Measurements from ENCODE around the gene IFFO2. TPM values are rescaled to one million over a fixed set of nuclear protein-coding genes. Genes with fewer than 3 reads are reported as not detected.

IFFO2 gene
- total RNA-seq, 1 experiment from 2014 or later, result 15.6 TPM

- DNase-seq (ENCODE audit: low read depth, low spot score), result no peak
- intact Hi-C loops (cut with micrococcal nuclease), result no loop called here
- RAD21 ChIA-PET (ENCODE audit: low non-redundant PET in 1 of 2, low total read pairs in 2 of 2, uncharacterized antibody in 2 of 2, unreplicated experiment in 2 of 2), result interaction anchor here in 1 of 2 experiments (0.9 kb wide), 1 partner anchor 50 kb away, joined by 3 read pairs; no protein-coding TSS in a partner anchor
- no peaks in the 10 kb centered on the region for H4K20me1 ChIP-seq (ENCODE audit: insufficient read depth)
- H3K9me2 ChIP-seq (ENCODE audit: insufficient read depth), result no peaks in the 10 kb centered on the region
- H2AFZ ChIP-seq (ENCODE audit: low read depth, low read length, poor library complexity, severe bottlenecking), result no peak overlapping the region
- no peak for ATAC-seq
- CTCF ChIA-PET, result interaction anchor here (1.0 to 1.7 kb wide), 2 partner anchors 9 to 15 kb away, joined by 5 read pairs; no protein-coding TSS in a partner anchor
- no TSS peak for BruUV-seq (replicated peaks)
- peaks cover 28 to 51% of the 10 kb centered on the region in 2 experiments for H3K4me1 ChIP-seq (ENCODE audit: control insufficient read depth in 1 of 2, insufficient read depth in 2 of 2, low read length in 2 of 2)
- no peak for TF ChIP-seq ATF3 (IDR thresholded peaks at IDR 0.05)
- no peak for TF ChIP-seq EZH2 (IDR thresholded peaks at IDR 0.05)
- TF ChIP-seq, protein P1, sequence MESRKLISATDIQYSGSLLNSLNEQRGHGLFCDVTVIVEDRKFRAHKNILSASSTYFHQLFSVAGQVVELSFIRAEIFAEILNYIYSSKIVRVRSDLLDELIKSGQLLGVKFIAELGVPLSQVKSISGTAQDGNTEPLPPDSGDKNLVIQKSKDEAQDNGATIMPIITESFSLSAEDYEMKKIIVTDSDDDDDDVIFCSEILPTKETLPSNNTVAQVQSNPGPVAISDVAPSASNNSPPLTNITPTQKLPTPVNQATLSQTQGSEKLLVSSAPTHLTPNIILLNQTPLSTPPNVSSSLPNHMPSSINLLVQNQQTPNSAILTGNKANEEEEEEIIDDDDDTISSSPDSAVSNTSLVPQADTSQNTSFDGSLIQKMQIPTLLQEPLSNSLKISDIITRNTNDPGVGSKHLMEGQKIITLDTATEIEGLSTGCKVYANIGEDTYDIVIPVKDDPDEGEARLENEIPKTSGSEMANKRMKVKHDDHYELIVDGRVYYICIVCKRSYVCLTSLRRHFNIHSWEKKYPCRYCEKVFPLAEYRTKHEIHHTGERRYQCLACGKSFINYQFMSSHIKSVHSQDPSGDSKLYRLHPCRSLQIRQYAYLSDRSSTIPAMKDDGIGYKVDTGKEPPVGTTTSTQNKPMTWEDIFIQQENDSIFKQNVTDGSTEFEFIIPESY (IDR thresholded peaks at IDR 0.05; ENCODE audit: extremely low read depth, insufficient replicate concordance, low read length), result no peak
- TF ChIP-seq JUND (IDR thresholded peaks at IDR 0.05), result no peak
- TF ChIP-seq POLR2AphosphoS5 (IDR thresholded peaks at IDR 0.05; ENCODE audit: low read depth, low read length), result no peak
- TF ChIP-seq SP1 (IDR thresholded peaks at IDR 0.05; ENCODE audit: low read depth), result no peak
- no peak for TF ChIP-seq POLR2A (IDR thresholded peaks at IDR 0.05; ENCODE audit: borderline replicate concordance, extremely low read depth, insufficient read depth, insufficient read length)
- TF ChIP-seq FOSL1 (IDR thresholded peaks at IDR 0.05; ENCODE audit: low read depth), result no peak
- no peak for TF ChIP-seq TCF7L2 (IDR thresholded peaks at IDR 0.05; ENCODE audit: borderline replicate concordance, extremely low read depth, insufficient read depth, insufficient read length)
- no peak for TF ChIP-seq SRF (IDR thresholded peaks at IDR 0.05; ENCODE audit: low read depth)
- no peak for TF ChIP-seq ELF1 (IDR thresholded peaks at IDR 0.05; ENCODE audit: borderline replicate concordance, low read depth)
- TF ChIP-seq EZH2phosphoT487 (IDR thresholded peaks at IDR 0.05; ENCODE audit: borderline replicate concordance), result no peak
- H3K9ac ChIP-seq (ENCODE audit: low read length), result no peak overlapping the region
- no peaks in the 10 kb centered on the region for H3K36me3 ChIP-seq (ENCODE audit: control insufficient read depth in 1 of 2, insufficient read depth in 2 of 2, low read length in 2 of 2)
- no peaks in the 10 kb centered on the region for H3K27me3 ChIP-seq (ENCODE audit: insufficient read depth, low read length)
- POLR2A ChIA-PET, result no interaction called here
- peaks cover 54% of the 10 kb centered on the region for H3K79me2 ChIP-seq (ENCODE audit: insufficient read depth, low read length)
- no peaks in the 10 kb centered on the region for H3K9me3 ChIP-seq (ENCODE audit: control insufficient read depth in 1 of 2, insufficient read depth in 1 of 2, low read depth in 1 of 2, low read length in 2 of 2)
- no peak overlapping the region for H3K4me3 ChIP-seq (replicated peaks in 1 of 2; ENCODE audit: low read depth in 1 of 2, low read length in 2 of 2)
- peak overlapping the region; percentile 17; the same call in 1 of the 2 replicates for H3K27ac ChIP-seq (ENCODE audit: low read depth, low read length)
- H3K4me2 ChIP-seq (ENCODE audit: low read length), result no peak overlapping the region; the same call in 1 of the 2 replicates
Measured at GRCh38 chr1:18922319-18922726, 34.2 kb downstream of the IFFO2 start.
